Stomach (tissue), 4 donors: ENCODE results near the gene TMEM107.

ENCODE experiments used
- CTCF ChIP-seq, 7 experiments: fragments of 450-650 bp in 4 of 7; fragments of 200-600 bp in 3 of 7; sonication (generic) in 3 of 7; IDR thresholded peaks; one replicate each; pipeline ENCODE4 v1.5.1; 2016 to 2019; ENCODE audit warnings: antibody characterized with exemption in 7 of 7, control low read depth in 2 of 7, mild to moderate bottlenecking in 1 of 7
- EP300 ChIP-seq: sonication (generic); formaldehyde crosslinking; IDR thresholded peaks from one replicate; pipeline ENCODE4 v1.6.1; 2017; ENCODE audit warnings: antibody characterized with exemption
- POLR2A ChIP-seq, 4 donors: fragments of 450-650 bp; IDR thresholded peaks; one replicate each; pipeline ENCODE4 v1.6.1; 2016; ENCODE audit warnings: antibody characterized with exemption in 4 of 4, control low read depth in 2 of 4, mild to moderate bottlenecking in 1 of 4, moderate library complexity in 1 of 4
- POLR2AphosphoS5 ChIP-seq, 3 donors: sonication (generic); formaldehyde crosslinking; IDR thresholded peaks; one replicate each; pipeline ENCODE4 v1.6.1; 2016; ENCODE audit warnings: antibody characterized with exemption in 3 of 3

DNA sequence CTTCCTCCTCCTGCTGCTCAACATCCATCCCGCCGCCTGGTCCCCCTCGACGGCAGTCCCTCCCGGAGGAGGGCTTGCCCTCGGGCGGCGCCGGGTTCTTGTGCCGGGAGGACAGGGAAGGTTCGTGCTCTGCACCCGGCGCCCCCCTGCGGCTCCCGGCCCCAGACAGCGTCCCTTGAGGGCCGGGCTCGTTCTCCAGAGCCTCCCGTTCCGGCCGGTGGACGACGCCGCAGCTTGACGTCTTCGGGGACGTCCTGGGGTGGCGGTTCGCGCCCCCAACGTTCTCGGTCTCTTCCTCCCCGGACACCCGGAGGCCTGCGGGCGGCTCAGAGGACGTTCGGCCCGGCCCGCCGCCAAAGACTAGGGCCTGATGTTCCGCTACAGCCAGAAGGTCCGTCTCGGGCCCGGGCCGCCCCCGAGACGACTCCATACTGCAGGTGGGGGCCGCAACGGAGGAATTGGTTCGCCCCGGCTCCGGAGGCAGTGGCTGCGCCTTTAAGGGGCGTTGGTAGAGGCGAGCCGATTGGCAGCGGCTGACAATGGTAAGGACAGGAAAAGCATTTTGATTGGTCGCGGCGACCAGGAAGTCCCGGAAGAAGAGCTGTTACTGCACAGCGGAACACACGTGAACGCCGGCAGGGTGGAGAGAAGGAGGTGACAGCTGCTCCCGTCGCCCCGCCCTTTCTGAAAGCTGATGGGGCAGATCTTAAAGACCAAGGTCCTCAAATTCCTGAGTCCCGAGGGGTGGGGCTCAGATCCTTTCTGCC lies 13.7 kb upstream of the TMEM107 start, which contains the start of gene BORCS6:
- TF ChIP-seq POLR2A (IDR thresholded peaks at IDR 0.05): peak in 2 of 4 donors; percentile 24 to 27
- TF ChIP-seq CTCF (IDR thresholded peaks at IDR 0.05): no peak
- peak; percentile 69 to 89 (median 84) for TF ChIP-seq POLR2AphosphoS5 (IDR thresholded peaks at IDR 0.05)
- TF ChIP-seq EP300: no peak
